Measurements from ENCODE around the gene AFF3.

Gene AFF3

DNA sequence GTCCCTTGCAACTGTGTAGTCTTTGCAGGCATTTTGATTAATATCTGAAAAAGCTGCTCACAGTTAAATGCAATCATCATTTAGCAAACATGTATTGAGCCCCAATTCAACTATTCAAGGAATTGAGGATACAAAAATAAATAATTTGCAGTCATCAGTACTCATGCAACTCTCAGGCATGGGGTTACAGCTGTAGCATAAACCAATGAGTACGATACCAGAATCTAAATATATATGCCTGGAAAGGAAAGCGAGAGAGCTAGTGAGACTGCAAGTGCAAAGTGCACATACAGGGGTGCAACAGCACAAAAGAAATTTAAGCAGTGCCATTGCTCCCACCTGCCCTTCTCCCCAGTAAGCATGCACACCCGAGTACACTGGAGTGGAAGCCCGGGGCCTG is 216.4 kb downstream of the AFF3 start:
- TF ChIP-seq, protein P1, sequence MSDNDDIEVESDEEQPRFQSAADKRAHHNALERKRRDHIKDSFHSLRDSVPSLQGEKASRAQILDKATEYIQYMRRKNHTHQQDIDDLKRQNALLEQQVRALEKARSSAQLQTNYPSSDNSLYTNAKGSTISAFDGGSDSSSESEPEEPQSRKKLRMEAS (IDR thresholded peaks at IDR 0.05): no peak
- TF ChIP-seq, protein P2, sequence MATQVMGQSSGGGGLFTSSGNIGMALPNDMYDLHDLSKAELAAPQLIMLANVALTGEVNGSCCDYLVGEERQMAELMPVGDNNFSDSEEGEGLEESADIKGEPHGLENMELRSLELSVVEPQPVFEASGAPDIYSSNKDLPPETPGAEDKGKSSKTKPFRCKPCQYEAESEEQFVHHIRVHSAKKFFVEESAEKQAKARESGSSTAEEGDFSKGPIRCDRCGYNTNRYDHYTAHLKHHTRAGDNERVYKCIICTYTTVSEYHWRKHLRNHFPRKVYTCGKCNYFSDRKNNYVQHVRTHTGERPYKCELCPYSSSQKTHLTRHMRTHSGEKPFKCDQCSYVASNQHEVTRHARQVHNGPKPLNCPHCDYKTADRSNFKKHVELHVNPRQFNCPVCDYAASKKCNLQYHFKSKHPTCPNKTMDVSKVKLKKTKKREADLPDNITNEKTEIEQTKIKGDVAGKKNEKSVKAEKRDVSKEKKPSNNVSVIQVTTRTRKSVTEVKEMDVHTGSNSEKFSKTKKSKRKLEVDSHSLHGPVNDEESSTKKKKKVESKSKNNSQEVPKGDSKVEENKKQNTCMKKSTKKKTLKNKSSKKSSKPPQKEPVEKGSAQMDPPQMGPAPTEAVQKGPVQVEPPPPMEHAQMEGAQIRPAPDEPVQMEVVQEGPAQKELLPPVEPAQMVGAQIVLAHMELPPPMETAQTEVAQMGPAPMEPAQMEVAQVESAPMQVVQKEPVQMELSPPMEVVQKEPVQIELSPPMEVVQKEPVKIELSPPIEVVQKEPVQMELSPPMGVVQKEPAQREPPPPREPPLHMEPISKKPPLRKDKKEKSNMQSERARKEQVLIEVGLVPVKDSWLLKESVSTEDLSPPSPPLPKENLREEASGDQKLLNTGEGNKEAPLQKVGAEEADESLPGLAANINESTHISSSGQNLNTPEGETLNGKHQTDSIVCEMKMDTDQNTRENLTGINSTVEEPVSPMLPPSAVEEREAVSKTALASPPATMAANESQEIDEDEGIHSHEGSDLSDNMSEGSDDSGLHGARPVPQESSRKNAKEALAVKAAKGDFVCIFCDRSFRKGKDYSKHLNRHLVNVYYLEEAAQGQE (IDR thresholded peaks at IDR 0.05; ENCODE audit: low read depth): no peak
- no peak for TF ChIP-seq TAF1 (IDR thresholded peaks at IDR 0.05; ENCODE audit: low read depth)

DNA sequence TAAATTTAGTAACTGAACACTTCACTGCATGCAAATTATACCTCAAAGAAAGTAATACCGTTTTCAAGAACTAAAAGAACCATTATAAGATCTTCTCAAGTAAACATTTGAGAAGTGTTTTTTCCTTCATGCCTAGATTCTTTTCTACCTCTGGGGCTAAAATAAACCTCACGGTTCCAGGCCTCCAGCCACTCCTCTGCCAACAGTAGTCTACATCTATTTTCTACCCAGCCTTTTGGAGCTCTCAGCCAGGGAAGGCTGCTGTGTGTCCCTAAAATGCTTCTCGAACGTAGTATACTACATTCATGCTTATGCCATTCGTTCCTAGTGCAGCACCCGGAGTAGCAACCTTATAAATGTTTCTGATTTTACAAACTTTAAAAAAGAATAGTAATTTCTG is 219.7 kb downstream of the AFF3 start:
- TF ChIP-seq CREB1 (IDR thresholded peaks at IDR 0.05; ENCODE audit: low read depth): no peak
- no peak for TF ChIP-seq FOXM1 (IDR thresholded peaks at IDR 0.05; ENCODE audit: borderline replicate concordance, low read depth)
- TF ChIP-seq, protein P3, sequence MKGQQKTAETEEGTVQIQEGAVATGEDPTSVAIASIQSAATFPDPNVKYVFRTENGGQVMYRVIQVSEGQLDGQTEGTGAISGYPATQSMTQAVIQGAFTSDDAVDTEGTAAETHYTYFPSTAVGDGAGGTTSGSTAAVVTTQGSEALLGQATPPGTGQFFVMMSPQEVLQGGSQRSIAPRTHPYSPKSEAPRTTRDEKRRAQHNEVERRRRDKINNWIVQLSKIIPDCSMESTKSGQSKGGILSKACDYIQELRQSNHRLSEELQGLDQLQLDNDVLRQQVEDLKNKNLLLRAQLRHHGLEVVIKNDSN (IDR thresholded peaks at IDR 0.05): no peak
- TF ChIP-seq, protein P1 (IDR thresholded peaks at IDR 0.05): no peak
- TF ChIP-seq NFIC (IDR thresholded peaks at IDR 0.05): no peak
- TF ChIP-seq TAF1 (IDR thresholded peaks at IDR 0.05; ENCODE audit: low read depth): no peak
- TF ChIP-seq, protein P2 (IDR thresholded peaks at IDR 0.05; ENCODE audit: low read depth): no peak
- TF ChIP-seq ZBTB7A (IDR thresholded peaks at IDR 0.05; ENCODE audit: low read depth): no peak
- TF ChIP-seq TCF12 (IDR thresholded peaks at IDR 0.05; ENCODE audit: low read depth): no peak
- TF ChIP-seq CEBPB (IDR thresholded peaks at IDR 0.05): no peak
- no peak for TF ChIP-seq EP300 (IDR thresholded peaks at IDR 0.05; ENCODE audit: borderline replicate concordance)
- no peak for TF ChIP-seq EGR1 (IDR thresholded peaks at IDR 0.05)
- TF ChIP-seq YY1 (IDR thresholded peaks at IDR 0.05; ENCODE audit: low read depth): no peak
- no peak for TF ChIP-seq TEAD4 (IDR thresholded peaks at IDR 0.05)
- no peak for TF ChIP-seq RAD21 (IDR thresholded peaks at IDR 0.05; ENCODE audit: low read depth)

DNA sequence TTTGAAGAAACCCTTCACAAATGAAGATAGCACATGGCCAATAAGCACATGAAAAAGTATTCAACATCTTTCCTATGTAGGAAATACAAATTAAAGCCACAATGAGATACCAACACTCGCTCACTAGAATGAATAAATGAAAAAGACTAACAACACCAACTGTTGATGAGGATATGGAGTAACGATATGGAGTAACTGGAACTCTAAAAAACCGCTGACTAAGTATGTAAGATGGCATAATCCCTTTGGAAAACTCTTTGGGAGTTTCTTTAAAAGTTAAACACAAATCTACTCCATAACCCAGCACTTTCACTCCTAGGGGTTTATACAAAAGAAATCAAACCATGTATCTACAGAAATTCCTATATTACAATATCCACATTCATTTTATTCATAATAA is 220.5 kb downstream of the AFF3 start:
- TF ChIP-seq TAF1 (IDR thresholded peaks at IDR 0.05; ENCODE audit: low read depth): no peak
- TF ChIP-seq, protein P3 (IDR thresholded peaks at IDR 0.05): no peak
- no peak for TF ChIP-seq TEAD4 (IDR thresholded peaks at IDR 0.05)
- TF ChIP-seq EP300 (IDR thresholded peaks at IDR 0.05; ENCODE audit: borderline replicate concordance): no peak
- TF ChIP-seq EGR1 (IDR thresholded peaks at IDR 0.05): no peak
- TF ChIP-seq FOXM1 (IDR thresholded peaks at IDR 0.05; ENCODE audit: borderline replicate concordance, low read depth): no peak
- TF ChIP-seq, protein P1 (IDR thresholded peaks at IDR 0.05): no peak
- no peak for TF ChIP-seq YY1 (IDR thresholded peaks at IDR 0.05; ENCODE audit: low read depth)
- no peak for TF ChIP-seq NFIC (IDR thresholded peaks at IDR 0.05)
- TF ChIP-seq CEBPB (IDR thresholded peaks at IDR 0.05): no peak
- TF ChIP-seq TCF12 (IDR thresholded peaks at IDR 0.05; ENCODE audit: low read depth): no peak
- TF ChIP-seq, protein P2 (IDR thresholded peaks at IDR 0.05; ENCODE audit: low read depth): no peak
- no peak for TF ChIP-seq ZBTB7A (IDR thresholded peaks at IDR 0.05; ENCODE audit: low read depth)
- no peak for TF ChIP-seq RAD21 (IDR thresholded peaks at IDR 0.05; ENCODE audit: low read depth)
- no peak for TF ChIP-seq CREB1 (IDR thresholded peaks at IDR 0.05; ENCODE audit: low read depth)

DNA sequence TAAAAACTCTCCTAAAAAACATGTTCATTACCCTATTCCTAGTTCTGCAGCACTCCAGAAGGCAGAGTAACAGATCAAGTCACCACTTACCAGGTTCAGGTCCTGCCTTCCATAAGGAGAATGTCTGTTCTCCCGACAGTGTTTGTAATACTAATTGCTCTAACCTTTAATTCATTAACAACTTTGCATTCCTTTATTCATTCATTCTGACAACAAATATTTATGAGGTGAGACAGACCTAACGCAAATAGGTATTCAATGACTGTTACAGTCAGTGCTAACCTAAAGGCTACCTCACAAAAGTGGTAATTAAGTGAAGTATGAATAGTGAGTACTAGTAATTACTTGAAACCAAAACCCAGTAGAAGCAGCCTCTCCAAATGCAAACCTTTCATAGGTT is 224.0 kb downstream of the AFF3 start:
- TF ChIP-seq EGR1 (IDR thresholded peaks at IDR 0.05) (no peak), TEAD4 (IDR thresholded peaks at IDR 0.05) (no peak), ZBTB7A (IDR thresholded peaks at IDR 0.05; ENCODE audit: low read depth) (no peak), CREB1 (IDR thresholded peaks at IDR 0.05; ENCODE audit: low read depth) (no peak), NFIC (IDR thresholded peaks at IDR 0.05) (no peak), EP300 (IDR thresholded peaks at IDR 0.05; ENCODE audit: borderline replicate concordance) (no peak), CEBPB (IDR thresholded peaks at IDR 0.05) (no peak), TAF1 (IDR thresholded peaks at IDR 0.05; ENCODE audit: low read depth) (no peak)
- TF ChIP-seq, protein P1 (IDR thresholded peaks at IDR 0.05): no peak
- TF ChIP-seq, protein P3 (IDR thresholded peaks at IDR 0.05): no peak

Data from Ishikawa (cell line).